ENCODE results near the gene PDSS2.
"Not testable (repeated sequence)": the region's sequence is repeated elsewhere in the genome, so short reads cannot be mapped to it uniquely, and the experiment has no call there.

Gene PDSS2

DNA sequence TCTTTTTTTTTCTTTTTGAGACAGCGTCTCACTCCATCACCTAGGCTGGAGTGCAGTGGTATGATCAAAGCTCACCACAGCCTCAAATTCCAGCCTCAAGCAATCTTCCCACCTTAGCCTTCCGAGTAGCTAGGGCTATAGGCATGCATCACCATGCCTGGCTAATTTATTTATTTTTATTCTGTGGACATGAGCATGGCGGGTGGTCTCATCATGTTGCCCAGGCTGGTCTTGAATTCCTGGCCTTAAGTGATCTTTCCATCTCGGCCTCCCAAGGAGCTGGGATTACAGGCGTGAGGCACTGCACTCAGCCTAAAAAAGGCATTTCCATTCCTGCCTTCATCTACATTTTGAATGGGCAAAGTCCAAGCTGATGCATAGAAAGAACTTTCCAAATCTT lies 287.9 kb downstream of the PDSS2 start:
- no peak overlapping the region for H3K27ac ChIP-seq (ENCODE audit: low read depth, low read length)
- H3K4me3 ChIP-seq (ENCODE audit: low read depth, low read length): no peak overlapping the region
- no peaks in the 10 kb centered on the region for H3K79me2 ChIP-seq (ENCODE audit: control insufficient read depth, insufficient read depth, low read length, unreplicated experiment)
- no peaks in the 10 kb centered on the region for H3K36me3 ChIP-seq (ENCODE audit: insufficient read depth, low read length)
- H3K4me1 ChIP-seq (ENCODE audit: control insufficient read depth, insufficient read depth, low read length, unreplicated experiment): no peaks in the 10 kb centered on the region
- H2AFZ ChIP-seq (ENCODE audit: low read length, unreplicated experiment): no peak overlapping the region
- H3K27me3 ChIP-seq (ENCODE audit: insufficient read depth, low read length): no peaks in the 10 kb centered on the region

DNA sequence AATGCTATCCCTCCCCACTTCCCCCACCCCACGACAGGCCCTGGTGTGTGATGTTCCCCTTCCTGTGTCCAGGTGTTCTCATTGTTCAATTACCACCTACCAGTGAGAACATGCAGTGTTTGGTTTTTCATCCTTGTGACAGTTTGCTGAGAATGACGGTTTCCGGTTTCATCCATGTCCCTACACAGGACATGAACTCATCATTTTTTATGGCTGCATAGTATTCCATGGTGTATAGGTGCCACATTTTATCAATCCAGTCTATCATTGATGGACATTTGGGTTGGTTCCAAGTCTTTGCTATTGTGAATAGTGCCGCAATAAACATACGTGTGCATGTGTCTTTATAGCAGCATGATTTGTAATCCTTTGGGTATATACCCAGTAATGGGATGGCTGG lies 295.1 kb downstream of the PDSS2 start:
- H3K27me3 ChIP-seq (ENCODE audit: insufficient read depth, low read length); H3K79me2 ChIP-seq (ENCODE audit: control insufficient read depth, insufficient read depth, low read length, unreplicated experiment); H3K27ac ChIP-seq (ENCODE audit: low read depth, low read length); H3K36me3 ChIP-seq (ENCODE audit: insufficient read depth, low read length); H3K4me1 ChIP-seq (ENCODE audit: control insufficient read depth, insufficient read depth, low read length, unreplicated experiment); H3K4me3 ChIP-seq (ENCODE audit: low read depth, low read length); H2AFZ ChIP-seq (ENCODE audit: low read length, unreplicated experiment): not testable (repeated sequence)

DNA sequence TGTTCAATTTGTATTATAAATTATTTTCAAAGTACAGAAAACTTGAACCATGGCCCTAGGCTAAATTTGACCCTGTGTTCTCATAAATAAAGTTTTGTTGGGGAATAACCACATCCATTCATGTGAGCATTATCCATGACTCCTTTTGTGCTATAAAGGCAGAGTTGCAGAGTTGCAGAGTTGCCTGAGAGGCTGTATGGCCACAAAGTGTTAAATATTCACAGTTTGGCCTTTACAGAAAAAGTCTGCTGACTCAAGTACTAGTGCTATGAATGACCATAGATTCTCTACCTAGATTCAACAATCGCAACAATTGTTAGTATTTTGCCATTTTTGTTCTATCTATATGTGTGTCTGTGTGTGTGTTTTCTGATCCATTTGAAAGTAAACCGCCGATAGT lies 297.8 kb downstream of the PDSS2 start:
- no peak overlapping the region for H3K4me3 ChIP-seq (ENCODE audit: low read depth, low read length)
- H3K79me2 ChIP-seq (ENCODE audit: control insufficient read depth, insufficient read depth, low read length, unreplicated experiment): no peaks in the 10 kb centered on the region
- no peak overlapping the region for H3K27ac ChIP-seq (ENCODE audit: low read depth, low read length)
- no peak overlapping the region for H2AFZ ChIP-seq (ENCODE audit: low read length, unreplicated experiment)
- H3K36me3 ChIP-seq (ENCODE audit: insufficient read depth, low read length): no peaks in the 10 kb centered on the region
- no peaks in the 10 kb centered on the region for H3K4me1 ChIP-seq (ENCODE audit: control insufficient read depth, insufficient read depth, low read length, unreplicated experiment)
- H3K27me3 ChIP-seq (ENCODE audit: insufficient read depth, low read length): no peaks in the 10 kb centered on the region

DNA sequence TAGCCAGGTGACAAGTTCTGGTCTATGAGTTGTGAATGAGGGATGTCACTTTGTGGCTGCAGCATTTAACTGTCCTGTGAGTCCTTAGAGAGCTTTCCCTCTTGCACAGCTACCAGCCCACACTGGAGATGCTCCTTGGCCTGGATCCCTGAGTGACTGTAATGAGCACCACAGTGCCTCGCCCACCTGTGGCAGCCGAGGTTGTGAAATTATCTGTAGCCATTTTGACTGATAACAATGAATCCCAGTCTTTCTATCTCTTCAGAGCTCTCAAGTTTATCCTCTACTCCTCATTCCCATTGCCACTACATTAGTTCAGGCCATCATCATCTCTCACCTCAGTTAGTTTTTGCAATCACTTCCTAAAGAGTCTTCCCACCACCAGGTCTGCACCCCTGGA lies 302.7 kb downstream of the PDSS2 start:
- H3K36me3 ChIP-seq (ENCODE audit: insufficient read depth, low read length): no peaks in the 10 kb centered on the region
- no peaks in the 10 kb centered on the region for H3K79me2 ChIP-seq (ENCODE audit: control insufficient read depth, insufficient read depth, low read length, unreplicated experiment)
- no peak overlapping the region for H3K4me3 ChIP-seq (ENCODE audit: low read depth, low read length)
- H3K4me1 ChIP-seq (ENCODE audit: control insufficient read depth, insufficient read depth, low read length, unreplicated experiment): no peaks in the 10 kb centered on the region
- no peak overlapping the region for H2AFZ ChIP-seq (ENCODE audit: low read length, unreplicated experiment)
- H3K27me3 ChIP-seq (ENCODE audit: insufficient read depth, low read length): no peaks in the 10 kb centered on the region
- H3K27ac ChIP-seq (ENCODE audit: low read depth, low read length): no peak overlapping the region

DNA sequence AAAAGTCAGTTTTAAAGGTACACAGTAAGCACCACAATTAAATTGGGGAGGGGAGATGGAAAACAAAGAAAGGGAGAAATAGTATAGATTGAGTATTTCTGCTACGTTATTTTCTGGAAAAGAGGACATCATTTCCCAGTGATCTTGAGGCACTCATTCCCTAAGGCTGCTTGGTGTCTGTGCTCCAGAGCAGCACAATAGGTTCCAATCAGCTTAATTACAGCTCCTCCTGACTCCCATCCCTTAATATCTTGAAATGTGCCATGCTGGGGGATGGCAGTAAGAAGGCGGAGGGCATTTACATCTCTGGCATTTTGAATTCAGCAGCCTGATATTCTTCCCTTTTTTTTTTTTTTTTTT lies 304.6 kb downstream of the PDSS2 start:
- no peak overlapping the region for H3K27ac ChIP-seq (ENCODE audit: low read depth, low read length)

DNA sequence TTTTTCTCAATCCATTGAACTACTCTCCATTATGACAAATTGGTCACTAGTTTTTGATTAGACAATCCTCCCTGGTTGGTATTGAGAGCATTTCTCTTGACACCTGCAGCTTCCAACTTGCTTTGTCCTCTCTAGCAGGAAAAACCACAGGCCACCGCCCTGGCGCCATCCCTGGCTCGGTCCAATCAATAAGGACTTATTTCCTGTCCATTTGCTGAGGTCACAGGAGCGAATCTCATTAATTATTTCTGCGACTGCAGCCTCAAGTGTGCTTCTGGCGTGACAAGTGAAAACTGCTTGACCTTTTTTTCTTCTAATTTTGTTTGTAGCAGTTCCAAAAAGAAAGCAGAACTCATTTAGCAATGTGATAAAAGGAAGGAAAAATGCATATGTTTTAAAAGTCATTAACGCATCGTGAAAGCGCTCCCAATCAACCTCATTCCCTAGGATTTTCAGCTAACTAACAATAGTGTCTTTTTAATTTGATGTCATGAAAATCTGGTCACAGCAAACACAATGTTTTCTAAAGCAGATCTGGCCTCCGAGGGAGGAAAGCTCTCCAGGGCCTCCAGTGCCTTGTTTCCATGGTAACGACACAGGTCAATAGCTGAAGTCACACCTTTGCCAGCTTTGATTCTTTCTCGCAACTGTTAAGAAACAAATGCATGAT lies 305.1 kb downstream of the PDSS2 start:
- no peak overlapping the region for H3K4me3 ChIP-seq (ENCODE audit: low read depth, low read length)
- H3K27ac ChIP-seq (ENCODE audit: low read depth, low read length): no peak overlapping the region
- no peaks in the 10 kb centered on the region for H3K79me2 ChIP-seq (ENCODE audit: control insufficient read depth, insufficient read depth, low read length, unreplicated experiment)

More for the DNA sequence above, 304.6 kb downstream of the PDSS2 start:
- Histone ChIP-seq H3K79me2 (ENCODE audit: control insufficient read depth, insufficient read depth, low read length, unreplicated experiment) (no peaks in the 10 kb centered on the region), H3K36me3 (ENCODE audit: insufficient read depth, low read length) (no peaks in the 10 kb centered on the region), H3K4me3 (ENCODE audit: low read depth, low read length) (no peak overlapping the region), H2AFZ (ENCODE audit: low read length, unreplicated experiment) (no peak overlapping the region), H3K27me3 (ENCODE audit: insufficient read depth, low read length) (no peaks in the 10 kb centered on the region), H3K4me1 (ENCODE audit: control insufficient read depth, insufficient read depth, low read length, unreplicated experiment) (no peaks in the 10 kb centered on the region)

DNA sequence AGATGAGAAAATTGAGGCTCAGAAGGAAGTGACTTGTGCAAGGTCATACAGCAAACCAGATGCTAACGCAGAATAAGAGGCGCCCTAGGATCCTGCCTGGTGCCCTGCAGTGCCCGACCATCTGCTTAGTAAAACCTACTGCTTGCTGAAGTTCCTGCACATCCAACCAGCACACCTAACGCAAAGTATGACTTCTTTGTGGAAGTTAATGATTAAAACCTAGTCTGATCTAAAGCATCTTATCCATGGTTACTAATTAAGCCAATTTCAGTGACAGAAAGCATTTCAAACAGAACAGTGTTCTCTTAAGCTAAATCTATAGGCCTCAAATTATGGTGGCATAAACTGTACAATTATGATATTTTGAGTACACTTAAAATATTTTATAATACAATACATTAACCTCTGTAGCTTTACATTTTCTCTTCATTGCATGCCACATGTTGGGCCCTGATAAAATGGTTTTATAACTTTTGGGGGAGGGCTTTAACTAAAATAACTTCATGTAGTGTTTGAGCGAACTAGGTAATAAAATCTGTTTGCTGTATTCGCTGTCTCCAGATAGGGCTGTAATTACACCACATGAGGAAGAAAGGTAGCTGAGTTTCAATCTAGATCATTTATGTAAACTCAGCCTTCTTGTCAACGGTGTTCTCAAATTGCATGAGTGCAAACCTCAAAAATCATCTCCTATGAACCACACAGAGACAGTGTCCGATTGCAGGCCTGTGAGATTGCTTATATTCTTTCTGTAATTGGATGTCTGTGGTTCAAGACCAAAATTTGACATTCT lies 306.5 kb downstream of the PDSS2 start:
- Histone ChIP-seq H3K4me3 (ENCODE audit: low read depth, low read length) (no peak overlapping the region), H3K27me3 (ENCODE audit: insufficient read depth, low read length) (no peaks in the 10 kb centered on the region), H3K36me3 (ENCODE audit: insufficient read depth, low read length) (no peaks in the 10 kb centered on the region), H3K4me1 (ENCODE audit: control insufficient read depth, insufficient read depth, low read length, unreplicated experiment) (no peaks in the 10 kb centered on the region), H3K27ac (ENCODE audit: low read depth, low read length) (no peak overlapping the region), H3K79me2 (ENCODE audit: control insufficient read depth, insufficient read depth, low read length, unreplicated experiment) (no peaks in the 10 kb centered on the region), H2AFZ (ENCODE audit: low read length, unreplicated experiment) (no peak overlapping the region)

More for the DNA sequence above, 305.1 kb downstream of the PDSS2 start:
- Histone ChIP-seq H3K27me3 (ENCODE audit: insufficient read depth, low read length) (no peaks in the 10 kb centered on the region), H2AFZ (ENCODE audit: low read length, unreplicated experiment) (no peak overlapping the region), H3K4me1 (ENCODE audit: control insufficient read depth, insufficient read depth, low read length, unreplicated experiment) (no peaks in the 10 kb centered on the region), H3K36me3 (ENCODE audit: insufficient read depth, low read length) (no peaks in the 10 kb centered on the region)

DNA sequence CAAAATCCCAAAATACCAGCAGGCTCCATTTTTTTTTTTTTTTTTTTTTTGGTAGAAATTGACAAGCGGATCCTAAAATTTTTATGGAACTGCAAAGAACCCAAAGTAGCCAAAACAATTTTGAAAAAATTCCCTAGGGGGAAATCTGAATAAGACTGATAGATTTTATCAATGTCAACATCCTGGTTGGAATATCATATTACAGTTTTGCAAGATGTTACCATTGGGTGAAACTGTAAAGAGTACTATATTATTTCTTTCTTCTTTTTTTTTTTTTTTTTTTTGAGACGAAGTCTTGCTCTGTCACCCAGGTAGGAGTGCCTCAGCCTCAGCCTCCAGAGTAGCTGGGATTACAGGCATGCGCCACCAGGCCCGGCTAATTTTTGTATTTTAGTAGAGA lies 314.7 kb downstream of the PDSS2 start:
- no peak overlapping the region for H3K27ac ChIP-seq (ENCODE audit: low read depth, low read length)
- H2AFZ ChIP-seq (ENCODE audit: low read length, unreplicated experiment): no peak overlapping the region

DNA sequence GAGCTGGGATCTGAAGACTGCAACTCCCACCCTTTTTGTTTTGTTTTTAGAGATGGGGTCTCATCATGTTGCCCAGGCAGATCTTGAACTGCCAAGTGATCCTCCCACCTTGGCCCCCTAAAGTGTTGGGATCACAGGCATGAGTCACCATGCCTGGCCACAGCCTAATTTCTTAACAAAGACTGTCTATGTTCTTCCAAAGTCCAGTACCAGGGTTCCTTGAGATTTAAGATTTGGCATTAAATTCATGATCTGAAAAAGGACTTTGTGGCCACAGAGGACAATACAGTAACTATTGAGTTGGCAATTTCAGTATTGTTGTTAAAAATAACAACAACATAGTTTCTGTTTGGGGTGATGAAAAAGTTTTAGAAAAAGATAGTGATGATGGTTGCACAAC lies 315.4 kb downstream of the PDSS2 start:
- Histone ChIP-seq H3K27me3 (ENCODE audit: insufficient read depth, low read length) (no peaks in the 10 kb centered on the region), H3K27ac (ENCODE audit: low read depth, low read length) (no peak overlapping the region), H3K4me3 (ENCODE audit: low read depth, low read length) (no peak overlapping the region), H2AFZ (ENCODE audit: low read length, unreplicated experiment) (no peak overlapping the region), H3K36me3 (ENCODE audit: insufficient read depth, low read length) (no peaks in the 10 kb centered on the region), H3K79me2 (ENCODE audit: control insufficient read depth, insufficient read depth, low read length, unreplicated experiment) (no peaks in the 10 kb centered on the region), H3K4me1 (ENCODE audit: control insufficient read depth, insufficient read depth, low read length, unreplicated experiment) (peaks cover 9% of the 10 kb centered on the region)

More for the DNA sequence above, 314.7 kb downstream of the PDSS2 start:
- peaks cover 9% of the 10 kb centered on the region for H3K4me1 ChIP-seq (ENCODE audit: control insufficient read depth, insufficient read depth, low read length, unreplicated experiment)
- no peaks in the 10 kb centered on the region for H3K79me2 ChIP-seq (ENCODE audit: control insufficient read depth, insufficient read depth, low read length, unreplicated experiment)
- no peaks in the 10 kb centered on the region for H3K36me3 ChIP-seq (ENCODE audit: insufficient read depth, low read length)
- no peak overlapping the region for H3K4me3 ChIP-seq (ENCODE audit: low read depth, low read length)
- no peaks in the 10 kb centered on the region for H3K27me3 ChIP-seq (ENCODE audit: insufficient read depth, low read length)

DNA sequence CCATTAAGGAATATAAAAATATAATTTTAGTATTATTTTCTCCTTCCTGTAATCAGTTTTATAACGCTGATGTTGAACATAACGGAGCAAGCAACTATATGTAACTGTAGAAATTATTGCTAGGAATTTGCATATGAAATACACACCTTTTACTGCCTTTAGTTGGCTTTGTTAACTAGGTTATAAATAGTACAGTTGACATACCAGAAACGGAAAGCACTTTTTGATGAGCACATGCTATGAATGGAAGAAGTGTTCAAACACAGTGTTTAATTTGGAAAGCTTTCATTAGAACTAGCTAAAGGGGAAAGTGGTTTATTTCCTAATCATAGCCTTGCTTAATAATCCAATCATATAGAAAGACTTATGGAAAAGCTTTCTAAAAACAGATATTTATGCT lies 318.8 kb downstream of the PDSS2 start:
- H3K36me3 ChIP-seq (ENCODE audit: insufficient read depth, low read length): no peaks in the 10 kb centered on the region
- H3K4me1 ChIP-seq (ENCODE audit: control insufficient read depth, insufficient read depth, low read length, unreplicated experiment): peaks cover 9% of the 10 kb centered on the region
- no peaks in the 10 kb centered on the region for H3K79me2 ChIP-seq (ENCODE audit: control insufficient read depth, insufficient read depth, low read length, unreplicated experiment)
- no peak overlapping the region for H2AFZ ChIP-seq (ENCODE audit: low read length, unreplicated experiment)
- H3K4me3 ChIP-seq (ENCODE audit: low read depth, low read length): no peak overlapping the region
- H3K27me3 ChIP-seq (ENCODE audit: insufficient read depth, low read length): no peaks in the 10 kb centered on the region
- H3K27ac ChIP-seq (ENCODE audit: low read depth, low read length): no peak overlapping the region

DNA sequence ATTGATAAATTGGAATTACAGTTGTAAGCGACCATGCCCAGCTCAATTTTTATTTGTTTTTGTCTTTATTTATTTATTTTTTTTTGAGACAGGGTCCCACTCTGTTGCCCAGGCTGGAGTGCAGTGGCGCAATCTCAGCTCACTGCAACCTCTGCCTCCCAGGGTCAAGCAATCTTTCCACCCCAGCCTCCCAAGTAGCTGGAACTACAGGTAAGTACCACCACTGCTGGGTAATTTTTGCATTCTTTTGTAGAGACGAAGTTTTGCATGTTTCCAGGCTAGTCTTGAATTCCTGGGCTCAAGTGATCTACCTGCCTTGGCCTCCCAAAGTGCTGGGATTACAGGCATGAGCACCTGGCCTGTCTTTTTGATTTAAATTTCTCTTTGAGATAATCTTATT lies 323.0 kb downstream of the PDSS2 start:
- not testable (repeated sequence) for H3K27ac ChIP-seq (ENCODE audit: low read depth, low read length); H3K4me1 ChIP-seq (ENCODE audit: control insufficient read depth, insufficient read depth, low read length, unreplicated experiment); H2AFZ ChIP-seq (ENCODE audit: low read length, unreplicated experiment); H3K27me3 ChIP-seq (ENCODE audit: insufficient read depth, low read length); H3K4me3 ChIP-seq (ENCODE audit: low read depth, low read length); H3K79me2 ChIP-seq (ENCODE audit: control insufficient read depth, insufficient read depth, low read length, unreplicated experiment); H3K36me3 ChIP-seq (ENCODE audit: insufficient read depth, low read length)
